HG02571 (cell line): ENCODE data around the gene SHC4.

Experiments
- ATAC-seq: cut with Tn5 transposase; IDR thresholded peaks from one replicate; pipeline ENCODE4 v1.9.1; 2021; ENCODE audit warnings: mild to moderate bottlenecking, moderate library complexity; ENCODE audit not compliant: unreplicated experiment

Gene SHC4

DNA sequence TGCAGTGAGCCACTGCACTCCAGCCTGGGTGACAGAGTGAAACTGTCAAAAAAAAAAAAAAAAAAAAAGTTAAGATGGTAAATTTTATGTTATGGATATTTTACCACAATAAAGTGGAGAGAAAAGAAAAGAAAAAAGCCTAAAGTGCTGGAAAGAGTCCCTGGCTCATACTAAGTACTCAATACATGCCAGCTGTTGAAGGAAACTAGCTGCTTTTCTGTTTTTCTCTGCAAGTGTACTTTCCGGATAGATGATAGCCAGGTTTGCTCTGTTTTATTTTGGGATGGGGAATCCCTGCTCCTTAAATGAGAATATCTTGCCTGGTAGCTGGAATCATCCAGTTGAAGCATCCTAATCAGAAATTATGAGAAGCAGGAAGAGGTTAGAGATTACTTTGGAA lies 74.9 kb downstream of the SHC4 start:
- ATAC-seq, result no peak

- ATAC-seq, result no peak
Observed at GRCh38 chr15:48888191-48888590, 75.5 kb downstream of the SHC4 start.

DNA sequence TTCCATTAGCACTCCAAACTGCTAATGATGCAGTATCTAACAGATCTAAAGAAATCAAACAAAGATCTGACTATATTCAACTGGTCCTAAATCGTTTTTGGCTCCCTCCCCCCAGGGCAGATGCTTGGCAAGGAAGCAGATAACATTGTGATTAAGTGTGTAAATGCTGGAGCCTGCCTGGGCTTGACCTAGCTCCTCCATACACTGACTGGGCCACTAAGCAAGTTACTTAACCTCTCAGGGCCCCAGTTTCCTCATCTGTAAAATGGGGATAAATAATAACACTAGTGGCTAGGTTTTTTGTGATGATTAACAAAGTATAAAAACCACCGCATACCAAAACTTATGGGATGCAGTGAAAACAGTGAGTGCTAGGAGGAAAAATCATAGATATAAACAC lies 76.6 kb downstream of the SHC4 start:
- ATAC-seq, result no peak

DNA sequence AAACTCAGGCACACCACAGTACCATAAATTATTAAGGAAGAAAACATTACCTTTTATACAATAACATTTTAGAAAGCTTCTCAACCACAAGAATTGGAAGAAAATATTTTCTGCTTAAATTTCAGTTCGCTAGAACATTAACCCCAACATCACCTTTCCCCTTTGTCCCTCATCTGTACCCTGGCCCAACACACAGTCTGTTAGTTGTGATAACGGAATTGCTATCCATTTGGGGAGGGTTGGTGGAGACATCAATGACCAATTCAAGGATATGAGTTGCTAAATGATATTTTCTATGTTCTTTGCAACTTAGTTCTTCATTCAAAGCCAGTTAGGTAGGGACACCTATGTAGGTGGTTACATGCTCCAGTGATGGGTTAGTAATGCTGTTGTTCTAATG lies 80.0 kb downstream of the SHC4 start:
- ATAC-seq, result no peak

- no peak for ATAC-seq
Observed at GRCh38 chr15:48880070-48880634, 83.6 kb downstream of the SHC4 start.

- ATAC-seq, result peak; percentile 95
Observed at GRCh38 chr15:48877630-48878595, 85.8 kb downstream of the SHC4 start, which contains the start of gene EID1. TSS of gene EID1 (plus strand) at chr15:48878134. CDS start at chr15:48878177, 43 bp downstream.

GRCh38 chr15:48876057-48876456 lies 87.7 kb downstream of the SHC4 start:
- ATAC-seq, result no peak

- ATAC-seq, result no peak
Observed at GRCh38 chr15:48875241-48875960, 88.3 kb downstream of the SHC4 start.

DNA sequence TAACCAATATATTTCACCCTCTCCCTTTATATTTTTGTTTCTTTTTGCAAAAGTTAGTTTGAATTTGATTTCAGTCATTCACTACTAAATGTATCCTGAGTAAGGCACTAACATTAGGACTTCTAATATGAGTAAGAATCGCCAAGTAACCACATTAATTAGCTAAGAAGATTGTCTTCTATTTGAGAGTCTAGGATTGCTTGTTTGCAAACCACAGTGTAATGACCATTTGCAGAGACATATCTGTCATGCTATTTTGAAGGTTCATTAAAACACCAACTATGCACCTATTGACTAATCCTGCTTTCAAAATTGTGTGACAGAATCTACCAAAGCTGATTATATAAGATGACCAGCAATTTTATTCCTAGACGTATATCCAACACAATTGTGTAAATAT lies 91.1 kb downstream of the SHC4 start:
- no peak for ATAC-seq

DNA sequence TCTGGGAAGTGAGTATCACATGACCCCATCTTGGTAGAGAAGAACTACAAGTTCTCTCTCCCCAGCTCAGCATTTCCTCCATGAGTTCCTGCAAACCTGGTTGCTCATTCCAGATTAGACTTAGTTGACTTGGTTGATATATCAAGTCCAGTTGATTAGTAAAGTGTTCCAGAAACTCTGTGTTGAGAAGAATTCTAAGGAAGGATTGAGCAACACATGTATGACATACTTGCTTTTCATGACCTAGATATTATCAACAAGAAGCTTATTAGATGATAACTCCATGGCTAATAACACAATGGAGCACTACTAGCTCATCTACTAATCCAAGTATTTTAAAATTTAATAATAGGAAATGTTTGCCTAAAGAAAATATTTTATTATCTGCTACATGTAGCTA lies 92.2 kb downstream of the SHC4 start:
- no peak for ATAC-seq

DNA sequence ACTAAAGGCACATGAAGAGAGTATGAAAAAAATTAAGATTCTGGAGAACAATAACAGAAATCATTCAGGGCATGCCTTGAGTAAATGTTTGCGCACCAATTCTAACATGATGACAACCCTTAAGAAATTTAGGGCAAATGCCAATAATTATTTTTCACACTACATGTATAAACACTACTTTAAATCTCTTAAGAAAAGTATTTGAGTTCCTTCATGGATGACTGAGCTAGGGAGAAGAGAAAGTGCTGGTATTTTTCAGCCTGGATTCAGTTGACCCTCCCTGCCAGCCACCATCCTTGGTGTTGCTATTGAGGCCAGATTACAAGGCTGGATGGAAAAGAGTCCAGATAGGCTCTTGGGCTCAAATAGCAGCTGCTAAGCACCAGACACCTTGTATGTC lies 93.8 kb downstream of the SHC4 start:
- no peak for ATAC-seq

DNA sequence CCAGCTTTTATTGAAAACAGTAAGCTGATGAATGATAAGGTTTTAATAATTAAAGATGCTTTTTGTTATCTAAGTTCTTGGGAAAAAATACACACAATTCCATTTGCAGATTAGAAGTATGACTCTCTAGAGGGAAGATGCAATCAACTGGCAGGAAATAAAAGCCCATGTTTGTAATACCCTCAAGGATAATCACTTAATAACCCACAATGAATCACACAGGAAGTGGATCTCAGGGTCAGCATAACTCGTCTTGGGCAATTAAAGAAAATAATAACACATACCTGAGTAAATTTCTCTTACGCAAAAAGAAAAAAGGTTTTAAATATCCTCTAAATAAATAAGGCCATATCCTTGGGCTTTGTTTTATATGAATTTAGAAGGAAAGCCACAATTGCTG lies 95.2 kb downstream of the SHC4 start:
- ATAC-seq, result no peak

- no peak for ATAC-seq
Observed at GRCh38 chr15:48868023-48868422, 95.7 kb downstream of the SHC4 start.

- ATAC-seq, result no peak
Observed at GRCh38 chr15:48866141-48866563, 97.6 kb downstream of the SHC4 start.

DNA sequence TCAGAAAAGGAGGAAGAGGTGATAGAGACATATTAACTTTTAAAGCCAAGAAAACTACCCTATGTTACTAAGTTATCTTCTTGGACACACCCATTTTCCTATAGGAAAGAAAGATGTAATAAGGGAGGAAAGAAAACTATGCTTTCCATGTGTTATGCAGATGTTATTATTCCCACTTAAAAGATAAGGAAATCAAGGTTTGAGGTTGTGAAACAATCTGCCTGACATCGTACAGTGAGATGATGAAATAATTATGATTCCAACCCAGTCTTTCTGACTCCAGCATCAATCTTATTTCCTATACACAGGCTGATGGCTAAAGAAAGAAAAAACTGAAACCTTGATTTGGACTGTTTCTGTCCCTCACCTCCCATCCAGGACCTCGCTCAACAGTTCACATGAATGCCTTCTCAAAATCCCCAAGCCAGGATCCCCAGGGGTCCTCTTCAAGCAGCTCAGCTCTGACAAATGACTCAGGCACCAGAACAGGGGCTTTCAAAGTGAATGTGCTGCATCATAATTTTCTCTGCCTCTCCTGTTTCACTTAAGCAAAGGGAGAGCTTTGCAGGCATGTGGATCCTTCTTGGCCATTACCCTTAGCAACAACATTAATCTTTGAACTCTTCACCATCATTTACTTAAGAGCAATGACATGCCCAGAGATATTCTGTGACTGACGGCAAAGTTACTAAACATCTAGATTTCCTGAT lies 98.2 kb downstream of the SHC4 start:
- no peak for ATAC-seq

DNA sequence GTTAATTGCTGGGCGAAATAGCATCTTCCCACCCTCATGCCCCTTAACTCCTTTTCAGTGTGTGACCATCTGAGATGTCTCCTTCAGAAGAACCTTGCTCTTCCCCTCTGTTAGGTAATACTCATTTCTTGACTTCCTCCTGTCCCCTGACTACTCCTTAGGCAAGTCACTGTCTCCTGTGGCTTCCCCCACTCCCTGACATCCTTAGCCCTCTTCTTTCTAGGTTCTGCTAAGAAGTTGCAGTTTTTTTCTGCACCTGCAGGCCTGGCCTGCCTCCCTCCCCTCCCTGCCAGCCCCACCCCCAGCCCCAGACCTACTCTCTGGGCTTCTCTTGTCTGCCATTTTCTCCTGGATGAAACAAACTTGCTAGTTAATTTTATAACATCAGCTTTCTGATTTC lies 101.0 kb downstream of the SHC4 start:
- ATAC-seq, result no peak

DNA sequence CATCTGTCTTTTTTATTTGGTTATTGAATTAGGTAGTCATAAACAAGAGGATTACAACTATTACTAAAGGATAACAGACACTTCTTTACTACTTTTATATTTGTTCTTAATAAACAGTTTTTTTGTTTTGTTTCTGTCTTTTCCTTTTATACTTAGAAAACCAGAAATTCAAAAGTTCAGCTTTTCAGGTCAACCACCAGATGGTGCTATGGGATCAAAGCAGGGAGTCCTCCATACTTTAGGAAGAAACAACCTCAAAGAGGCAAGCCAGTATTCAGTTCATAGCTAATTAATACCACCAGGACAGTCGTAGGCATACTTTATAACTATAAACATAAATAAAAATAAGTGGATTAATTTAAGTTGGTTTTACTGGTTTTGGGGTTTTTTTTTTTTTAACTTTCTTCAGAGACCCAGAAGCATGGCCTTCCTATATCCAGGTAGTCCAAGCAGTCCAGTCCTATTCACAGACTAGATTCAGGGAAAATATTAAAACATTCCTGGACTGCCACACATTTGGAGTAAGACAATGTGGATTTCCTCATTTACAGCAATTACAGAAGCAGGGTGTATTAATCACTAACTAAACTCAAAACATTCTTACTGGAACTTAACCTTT lies 101.8 kb downstream of the SHC4 start:
- no peak for ATAC-seq

- no peak for ATAC-seq
Observed at GRCh38 chr15:48859426-48859825, 104.3 kb downstream of the SHC4 start.

- ATAC-seq, result no peak
Observed at GRCh38 chr15:48858401-48858800, 105.3 kb downstream of the SHC4 start.

- ATAC-seq, result no peak
Observed at GRCh38 chr15:48856942-48857341, 106.8 kb downstream of the SHC4 start.
